H1 (cell line): ENCODE measurements around the gene TMEM63C. TPM values are rescaled to one million over a fixed set of nuclear protein-coding genes. Genes with fewer than 3 reads are reported as not detected.

Source experiments
- CTCF ChIA-PET: fragments of 300-600 bp; sonication (Branson Sonifier 250); formaldehyde crosslinking; loops from one replicate; lab custom pipeline; 2021; ENCODE audit not compliant: partially characterized antibody; lab: Charles Lee
- POLR2A ChIA-PET: fragments of 300-600 bp; sonication (Branson Sonifier 250); formaldehyde crosslinking; loops from one replicate; lab custom pipeline; 2021; ENCODE audit warnings: inconsistent platforms; ENCODE audit not compliant: partially characterized antibody; lab: Charles Lee
- DNase-seq, 2 experiments: peaks; one replicate each; pipeline versions ENCODE4 v3.0.0 to v3.0.0-alpha.2; 2010 to 2022; ENCODE audit warnings: low spot score in 2 of 2, low read depth in 1 of 2, mixed read lengths in 1 of 2
- FAIRE-seq: peaks from 2 replicates; lab custom pipeline; 2011; peaks lifted over from hg19 to GRCh38; lab: Jason Lieb, UNC
- H2AFZ ChIP-seq: 2 replicates; pipeline ENCODE4 v1.8.1; 2012; ENCODE audit warnings: low read length, inconsistent platforms
- H2AK5ac ChIP-seq: 2 replicates; pipeline ENCODE4 v1.6.1; 2013; ENCODE audit warnings: low read depth, low read length
- H2BK120ac ChIP-seq: replicated peaks from 2 replicates; pipeline ENCODE3; 2013; ENCODE audit warnings: low read depth, low read length, inconsistent platforms
- H2BK12ac ChIP-seq: 2 replicates; pipeline ENCODE4 v1.6.1; 2013; ENCODE audit warnings: low read depth, low read length
- H2BK15ac ChIP-seq: 2 replicates; pipeline ENCODE4 v1.6.1; 2013; ENCODE audit warnings: low read length
- H2BK20ac ChIP-seq: 2 replicates; pipeline ENCODE4 v1.6.1; 2013; ENCODE audit warnings: low read length
- H2BK5ac ChIP-seq: 2 replicates; pipeline ENCODE4 v1.6.1; 2013; ENCODE audit warnings: low read depth, low read length
- H3K14ac ChIP-seq: 2 replicates; pipeline ENCODE4 v1.6.1; 2013; ENCODE audit warnings: inconsistent platforms; ENCODE audit not compliant: insufficient read length
- H3K18ac ChIP-seq: 2 replicates; pipeline ENCODE4 v1.6.1; 2013; ENCODE audit warnings: low read length; ENCODE audit errors: extremely low read depth
- H3K23ac ChIP-seq: 2 replicates; pipeline ENCODE4 v1.6.1; 2013; ENCODE audit warnings: inconsistent platforms; ENCODE audit not compliant: insufficient read length
- H3K23me2 ChIP-seq: 2 replicates; pipeline ENCODE4 v1.6.1; 2013; ENCODE audit warnings: low read depth, low read length
- H3K27ac ChIP-seq: 2 replicates; pipeline ENCODE4 v1.6.1; 2011; ENCODE audit warnings: low read depth, low read length, inconsistent platforms
- H3K27me3 ChIP-seq, 4 experiments: replicated peaks in 1 of 4; 1 replicate in 1 of 4; 2 replicates in 3 of 4; pipeline versions ENCODE4 v1.6.1 to v1.8.1; 2011 to 2013; ENCODE audit warnings: low read length in 3 of 4, mild to moderate bottlenecking in 3 of 4, inconsistent platforms in 2 of 4, mixed read lengths in 2 of 4, moderate library complexity in 1 of 4; ENCODE audit not compliant: control insufficient read depth in 3 of 4, insufficient read depth in 3 of 4; ENCODE audit errors: extremely low read depth in 1 of 4
- H3K36me3 ChIP-seq, 4 experiments: 2 replicates each; pipeline versions ENCODE4 v1.6.1 to v1.8.1; 2011 to 2013; ENCODE audit warnings: mild to moderate bottlenecking in 4 of 4, low read length in 3 of 4, moderate library complexity in 2 of 4, control low read depth in 1 of 4, inconsistent platforms in 1 of 4; ENCODE audit not compliant: insufficient read depth in 4 of 4, control insufficient read depth in 2 of 4
- H3K4ac ChIP-seq: replicated peaks from 2 replicates; pipeline ENCODE3; 2013; ENCODE audit warnings: low read length, low read depth, mixed read lengths, inconsistent platforms; ENCODE audit not compliant: insufficient read length
- H3K4me1 ChIP-seq, 4 experiments: replicated peaks in 1 of 4; 1 replicate in 1 of 4; 2 replicates in 3 of 4; pipeline versions ENCODE4 v1.6.1 to v1.8.1; 2011 to 2013; ENCODE audit warnings: low read length in 3 of 4, inconsistent platforms in 2 of 4, mixed read lengths in 1 of 4; ENCODE audit not compliant: insufficient read depth in 4 of 4, control insufficient read depth in 3 of 4
- H3K4me2 ChIP-seq, 2 experiments: 2 replicates each; pipeline versions ENCODE4 v1.6.1 to v1.8.1; 2011 to 2013; ENCODE audit warnings: low read depth in 2 of 2, low read length in 2 of 2, control low read depth in 1 of 2, inconsistent platforms in 1 of 2, mild to moderate bottlenecking in 1 of 2; ENCODE audit not compliant: insufficient read depth in 1 of 2
- H3K4me3 ChIP-seq, 4 experiments: fragments of 200-600, 300-600 bp in 1 of 4; sonication (generic), shearing (Covaris generic), sonication (Bioruptor Twin) in 1 of 4; 2 replicates each; pipeline versions ENCODE4 v1.5.1 to v1.8.1; 2011 to 2016; ENCODE audit warnings: low read length in 4 of 4, low read depth in 3 of 4, control low read depth in 2 of 4, inconsistent platforms in 2 of 4, mild to moderate bottlenecking in 2 of 4, mixed read lengths in 1 of 4, moderate library complexity in 1 of 4; ENCODE audit not compliant: insufficient read depth in 2 of 4; ENCODE audit errors: extremely low read depth in 1 of 4
- H3K56ac ChIP-seq: replicated peaks from 2 replicates; pipeline ENCODE3; 2013; ENCODE audit warnings: low read depth, mild to moderate bottlenecking, mixed read lengths, low read length, inconsistent platforms; ENCODE audit not compliant: insufficient read length
- H3K79me1 ChIP-seq: 2 replicates; pipeline ENCODE4 v1.6.1; 2013; ENCODE audit warnings: low read depth, low read length, control low read depth
- H3K79me2 ChIP-seq, 2 experiments: 2 replicates each; pipeline versions ENCODE4 v1.6.1 to v1.8.1; 2012 to 2013; ENCODE audit warnings: low read length in 2 of 2, mild to moderate bottlenecking in 2 of 2, inconsistent platforms in 1 of 2; ENCODE audit not compliant: insufficient read depth in 2 of 2, control insufficient read depth in 1 of 2
- H3K9ac ChIP-seq, 4 experiments: replicated peaks in 1 of 4; 1 replicate in 1 of 4; 2 replicates in 3 of 4; pipeline versions ENCODE4 v1.6.1 to v1.8.1; 2011 to 2013; ENCODE audit warnings: low read depth in 3 of 4, low read length in 3 of 4, control low read depth in 2 of 4, mild to moderate bottlenecking in 2 of 4, moderate library complexity in 2 of 4, inconsistent platforms in 1 of 4; ENCODE audit errors: extremely low read depth in 1 of 4
- H3K9me3 ChIP-seq, 2 experiments: 2 replicates each; pipeline versions ENCODE4 v1.6.1 to v1.8.1; 2012 to 2013; ENCODE audit warnings: mild to moderate bottlenecking in 2 of 2, moderate library complexity in 2 of 2, control low read depth in 1 of 2, inconsistent platforms in 1 of 2, low read depth in 1 of 2, low read length in 1 of 2, mixed read lengths in 1 of 2; ENCODE audit not compliant: insufficient read depth in 2 of 2
- H4K20me1 ChIP-seq, 2 experiments: replicated peaks in 1 of 2; 2 replicates each; pipeline versions ENCODE3 to v1.8.1; 2011 to 2013; ENCODE audit warnings: inconsistent platforms in 2 of 2, low read length in 2 of 2, mild to moderate bottlenecking in 1 of 2; ENCODE audit not compliant: insufficient read depth in 2 of 2, control insufficient read depth in 1 of 2
- H4K5ac ChIP-seq: 2 replicates; pipeline ENCODE4 v1.6.1; 2013; ENCODE audit warnings: low read length, low read depth, mixed read lengths, inconsistent platforms; ENCODE audit not compliant: insufficient read length
- H4K8ac ChIP-seq: 2 replicates; pipeline ENCODE4 v1.8.0; 2013; ENCODE audit warnings: mild to moderate bottlenecking, moderate library complexity, low read length, inconsistent platforms; ENCODE audit not compliant: insufficient read depth; ENCODE audit errors: extremely low read depth
- H4K91ac ChIP-seq: replicated peaks from 2 replicates; pipeline ENCODE3; 2013; ENCODE audit warnings: low read length, mixed read lengths, inconsistent platforms; ENCODE audit not compliant: insufficient read length
- BACH1 ChIP-seq: IDR thresholded peaks from 2 replicates; pipeline ENCODE4 v1.6.1; 2012; ENCODE audit warnings: low read length, improper control_type of control experiment
- CEBPB ChIP-seq: IDR thresholded peaks from 2 replicates; pipeline ENCODE4 v1.6.1; 2012; ENCODE audit warnings: low read depth, low read length
- CHD2 ChIP-seq: IDR thresholded peaks from 2 replicates; pipeline ENCODE4 v1.6.1; 2012; ENCODE audit warnings: low read length, improper control_type of control experiment
- EP300 ChIP-seq, 2 experiments: IDR thresholded peaks; 1 replicate in 1 of 2; 2 replicates in 1 of 2; pipeline ENCODE4 v1.6.1; 2011 to 2012; ENCODE audit warnings: low read depth in 2 of 2, low read length in 2 of 2, mild to moderate bottlenecking in 2 of 2, borderline replicate concordance in 1 of 2, inconsistent platforms in 1 of 2, moderate library complexity in 1 of 2
- GABPA ChIP-seq: IDR thresholded peaks from 2 replicates; pipeline ENCODE4 v1.6.1; 2011; ENCODE audit warnings: mild to moderate bottlenecking, low read length, moderate library complexity, borderline replicate concordance; ENCODE audit not compliant: insufficient read depth
- MAFK ChIP-seq: IDR thresholded peaks from 2 replicates; pipeline ENCODE4 v1.6.1; 2012; ENCODE audit warnings: low read depth, mild to moderate bottlenecking, improper control_type of control experiment, low read length
- RFX5 ChIP-seq: IDR thresholded peaks from 2 replicates; pipeline ENCODE4 v1.6.1; 2011; ENCODE audit warnings: low read depth, low read length, improper control_type of control experiment, borderline replicate concordance
- SUZ12 ChIP-seq: fragments of 200-600 bp; sonication (generic); IDR thresholded peaks from 2 replicates; pipeline ENCODE4 v1.6.1; 2012; ENCODE audit warnings: mild to moderate bottlenecking, inconsistent platforms, low read length, moderate library complexity, mixed read lengths
- TCF12 ChIP-seq: IDR thresholded peaks from 2 replicates; pipeline ENCODE4 v1.6.1; 2011; ENCODE audit warnings: low read depth, mild to moderate bottlenecking, low read length
- WGBS, 2 experiments: shearing (Covaris generic) in 1 of 2; methylation state at CpG; one replicate each; pipeline versions ENCODE4 v1.1.6 to v1.1.7; 2013 to 2015; ENCODE audit warnings: low lambda C conversion rate in 2 of 2, mixed read lengths in 2 of 2, inconsistent platforms in 1 of 2, low coverage in 1 of 2, missing lambda C conversion rate in 1 of 2; ENCODE audit not compliant: insufficient replicate concordance in 2 of 2, insufficient coverage in 1 of 2, insufficient read length in 1 of 2; ENCODE audit errors: extremely low coverage in 1 of 2, missing lambda C conversion rate in 1 of 2; 5-methylcytosine and 5-hydroxymethylcytosine counted together
- polyA plus RNA-seq, 7 experiments: library from polyadenylated mRNA; depleted of rRNA in 3 of 7; stranded (reverse) in 5 of 7; unstranded in 2 of 7; fragments of >200 nt in 5 of 7; fragments of 200-250 nt in 2 of 7; gene quantifications; 1 replicate in 5 of 7; 2 replicates in 1 of 7; 4 replicates in 1 of 7; pipeline versions ENCODE4 v1.2.1 to v1.2.3, GENCODE V29; 2011 to 2013; ENCODE audit warnings: missing spikeins in 2 of 7, mixed read lengths in 2 of 7
- total RNA-seq: library from RNA; stranded (reverse); fragmentation: NEBNext Ultra II Directional; extraction: Animal tissue kit (Norgen Biotek cat#: 25700); gene quantifications from 2 replicates; pipeline ENCODE4 v1.2.1, GENCODE V29; 2021
- TF ChIP-seq, protein P1 (sequence below), 3 experiments: IDR thresholded peaks; 1 replicate in 2 of 3; 2 replicates in 1 of 3; pipeline versions ENCODE4 v1.5.1 to v1.6.1; 2011; ENCODE audit warnings: low read length in 3 of 3, mild to moderate bottlenecking in 3 of 3, inconsistent platforms in 2 of 3, low read depth in 1 of 3, moderate library complexity in 1 of 3; ENCODE audit not compliant: insufficient read depth in 1 of 3; ENCODE audit errors: control extremely low read depth in 1 of 3

TMEM63C gene
- total and polyA plus RNA-seq, 2 of the 8 experiments (the other 6 are each of a cell fraction or from before 2014, with no cell fraction given): 3.0 to 7.6 TPM

GRCh38 chr14:77306851-77307496, 125.4 kb downstream of the TMEM63C start:
- Histone ChIP-seq H4K8ac (no peak overlapping the region), H3K9me3 (no peaks in the 10 kb centered on the region), H3K23me2 (no peaks in the 10 kb centered on the region), H2BK15ac (no peak overlapping the region), H3K27me3 (no peaks in the 10 kb centered on the region), H2BK12ac (no peak overlapping the region), H2BK20ac (no peak overlapping the region), H3K56ac (no peak overlapping the region), H3K36me3 (peaks cover 0 to 5% (median 0%) of the 10 kb centered on the region in 4 experiments; a peak in 3 of 8 replicates), H4K91ac (no peak overlapping the region), H3K27ac (no peak overlapping the region), H2AK5ac (no peak overlapping the region), H4K20me1 (no peaks in the 10 kb centered on the region), H3K9ac (no peak overlapping the region), H4K5ac (no peak overlapping the region), H3K23ac (no peak overlapping the region), H3K4me3 (no peak overlapping the region), H2BK5ac (no peak overlapping the region), H3K4me2 (no peak overlapping the region), H3K14ac (no peak overlapping the region), H3K4me1 (peaks cover 0 to 3% (median 1%) of the 10 kb centered on the region in 4 experiments; a peak in 2 of 7 replicates), H3K4ac (no peak overlapping the region), H3K79me2 (0 out of 4 replicates have a peak, but pooled peaks cover 0 to 6% of the 10 kb centered on the region in 2 experiments), H3K18ac (no peak overlapping the region), H2AFZ (no peak overlapping the region), H3K79me1 (no peaks in the 10 kb centered on the region; the same call in 1 of the 2 replicates), H2BK120ac (no peak overlapping the region)
- DNase-seq (no peak), FAIRE-seq (no peak)
- ChIA-PET POLR2A (interaction anchor here (0.7 to 1.5 kb wide), 3 partner anchors 9 to 14 kb away, joined by 3 to 5 read pairs (median 4); partner anchors contain the start of genes GSTZ1 and POMT2), CTCF (interaction anchor here (1.1 to 22.3 kb wide), 9 partner anchors 6 to 155 kb away, joined by 3 to 353 read pairs (median 4); no protein-coding TSS in a partner anchor)
- WGBS, 2 experiments: 76% methylated on average over 3 of the region's 3 CpGs; no CpG with 5 or more reads in 1 of the 2 experiments
- TF ChIP-seq BACH1 (no peak), MAFK (no peak), CEBPB (no peak), TCF12 (no peak), RFX5 (no peak), EP300 (IDR thresholded peaks at IDR 0.05; ENCODE audit: borderline replicate concordance in 1 of 2, low read depth in 2 of 2, low read length in 2 of 2) (no peak), SUZ12 (no peak), GABPA (no peak), CHD2 (no peak)
- TF ChIP-seq, protein P1, sequence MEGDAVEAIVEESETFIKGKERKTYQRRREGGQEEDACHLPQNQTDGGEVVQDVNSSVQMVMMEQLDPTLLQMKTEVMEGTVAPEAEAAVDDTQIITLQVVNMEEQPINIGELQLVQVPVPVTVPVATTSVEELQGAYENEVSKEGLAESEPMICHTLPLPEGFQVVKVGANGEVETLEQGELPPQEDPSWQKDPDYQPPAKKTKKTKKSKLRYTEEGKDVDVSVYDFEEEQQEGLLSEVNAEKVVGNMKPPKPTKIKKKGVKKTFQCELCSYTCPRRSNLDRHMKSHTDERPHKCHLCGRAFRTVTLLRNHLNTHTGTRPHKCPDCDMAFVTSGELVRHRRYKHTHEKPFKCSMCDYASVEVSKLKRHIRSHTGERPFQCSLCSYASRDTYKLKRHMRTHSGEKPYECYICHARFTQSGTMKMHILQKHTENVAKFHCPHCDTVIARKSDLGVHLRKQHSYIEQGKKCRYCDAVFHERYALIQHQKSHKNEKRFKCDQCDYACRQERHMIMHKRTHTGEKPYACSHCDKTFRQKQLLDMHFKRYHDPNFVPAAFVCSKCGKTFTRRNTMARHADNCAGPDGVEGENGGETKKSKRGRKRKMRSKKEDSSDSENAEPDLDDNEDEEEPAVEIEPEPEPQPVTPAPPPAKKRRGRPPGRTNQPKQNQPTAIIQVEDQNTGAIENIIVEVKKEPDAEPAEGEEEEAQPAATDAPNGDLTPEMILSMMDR (IDR thresholded peaks at IDR 0.05; ENCODE audit: control extremely low read depth in 1 of 3, insufficient read depth in 1 of 3, low read depth in 1 of 3, low read length in 3 of 3): no peak
